PC-9 (cell line): ENCODE measurements around the gene CENPP. TPM values are rescaled to one million over a fixed set of nuclear protein-coding genes. Genes with fewer than 3 reads are reported as not detected.

ENCODE experiments used
- BruUV-seq: library from RNA; stranded (reverse); fragments of 400-500 nt; replicated peaks from 2 replicates; lab custom pipeline; 2021; lab: Mats Ljungman, UMichigan
- CTCF ChIA-PET: fragments of 300-600 bp; sonication (Branson Sonifier 250); formaldehyde crosslinking; loops from one replicate; lab custom pipeline; 2022; ENCODE audit warnings: antibody characterized with exemption; lab: Charles Lee
- POLR2A ChIA-PET: fragments of 300-600 bp; sonication (Branson Sonifier 250); formaldehyde crosslinking; loops from one replicate; lab custom pipeline; 2022; ENCODE audit warnings: antibody characterized with exemption; ENCODE audit not compliant: unreplicated experiment; lab: Charles Lee
- DNase-seq, 2 experiments: peaks; one replicate each; pipeline versions ENCODE4 v3.0.0 to v3.0.0-alpha.2; 2015 to 2022; ENCODE audit warnings: mixed read lengths in 1 of 2
- H2AFZ ChIP-seq: fragments of 200-600 bp; sonication (generic); 2 replicates; pipeline ENCODE4 v1.8.1; 2017; ENCODE audit warnings: antibody characterized with exemption
- H3F3A ChIP-seq: fragments of 200-600 bp; sonication (generic); 2 replicates; pipeline ENCODE4 v1.8.1; 2017; ENCODE audit warnings: antibody characterized with exemption, mild to moderate bottlenecking, low read depth; ENCODE audit not compliant: insufficient read depth
- H3K27ac ChIP-seq: fragments of 200-600 bp; sonication (generic); 2 replicates; pipeline ENCODE4 v1.6.1; 2016; ENCODE audit warnings: mixed run types
- H3K27me3 ChIP-seq: fragments of 200-600 bp; sonication (generic); 2 replicates; pipeline ENCODE4 v1.6.1; 2016; ENCODE audit warnings: low read depth, mixed run types; ENCODE audit not compliant: insufficient read depth
- H3K36me3 ChIP-seq: fragments of 200-600 bp; sonication (generic); 2 replicates; pipeline ENCODE4 v1.6.1; 2016; ENCODE audit warnings: low read depth, mixed run types
- H3K4me1 ChIP-seq: fragments of 200-600 bp; sonication (generic); replicated peaks from 2 replicates; pipeline ENCODE4 v1.6.1; 2016; ENCODE audit warnings: mixed run types; ENCODE audit not compliant: insufficient read depth
- H3K4me2 ChIP-seq: fragments of 200-600 bp; sonication (generic); 2 replicates; pipeline ENCODE4 v1.6.1; 2017; ENCODE audit warnings: mixed run types
- H3K4me3 ChIP-seq: fragments of 200-600 bp; sonication (generic); 2 replicates; pipeline ENCODE4 v1.6.1; 2016; ENCODE audit warnings: mixed run types
- H3K79me2 ChIP-seq: fragments of 200-600 bp; sonication (generic); 2 replicates; pipeline ENCODE4 v1.6.1; 2017; ENCODE audit warnings: low read depth, mixed run types
- H3K9me2 ChIP-seq: fragments of 200-600 bp; sonication (generic); 2 replicates; pipeline ENCODE4 v1.8.1; 2017; ENCODE audit warnings: mild to moderate bottlenecking; ENCODE audit not compliant: insufficient read depth
- H3K9me3 ChIP-seq: fragments of 200-600 bp; sonication (generic); 2 replicates; pipeline ENCODE4 v1.8.1; 2016; ENCODE audit warnings: low read depth; ENCODE audit not compliant: insufficient read depth
- H4K20me1 ChIP-seq: fragments of 200-600 bp; sonication (generic); 2 replicates; pipeline ENCODE4 v1.8.1; 2017; ENCODE audit not compliant: insufficient read depth
- EZH2 ChIP-seq: fragments of 200-600 bp; sonication (generic); IDR thresholded peaks from 2 replicates; pipeline ENCODE4 v1.8.0; 2017; ENCODE audit warnings: antibody characterized with exemption, low read depth
- intact Hi-C: fragments of 100-400 bp; cut with micrococcal nuclease; formaldehyde crosslinking; loops from one replicate; pipeline ENCODE4 v1.10.0; 2022; ENCODE audit not compliant: unreplicated experiment
- total RNA-seq: library from RNA; stranded (reverse); gene quantifications from 2 replicates; pipeline ENCODE4 v1.2.3, GENCODE V29; 2021
- TF ChIP-seq, protein P1 (sequence below): fragments of 200-600 bp; sonication (generic); conservative IDR thresholded peaks from 2 replicates; pipeline ENCODE4 v1.6.1; 2017; ENCODE audit warnings: mixed run types, antibody characterized with exemption, mild to moderate bottlenecking, moderate library complexity

The CENPP gene
- total RNA-seq, 1 experiment from 2014 or later, result 10.0 TPM

DNA sequence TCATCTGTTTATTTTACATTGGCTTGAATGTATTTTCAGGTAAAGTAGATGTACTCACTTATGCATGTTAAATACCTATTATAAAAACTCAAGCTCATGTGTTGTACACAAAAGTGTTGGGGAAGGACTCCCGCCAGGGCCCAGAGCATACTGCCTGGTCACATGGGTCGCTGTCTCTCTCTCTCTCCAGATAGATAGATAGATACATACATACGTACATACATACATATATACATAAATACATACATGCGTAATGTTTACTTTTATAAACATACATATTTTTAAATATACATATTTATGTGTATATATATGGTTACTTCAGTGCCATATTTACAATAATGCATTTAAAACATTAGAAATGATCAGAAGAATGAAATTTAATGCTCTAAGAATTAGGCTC lies 131.8 kb downstream of the CENPP start:
- Histone ChIP-seq H3F3A (no peaks in the 10 kb centered on the region), H3K4me2 (no peak overlapping the region), H2AFZ (no peak overlapping the region), H3K36me3 (no peaks in the 10 kb centered on the region), H3K9me3 (no peaks in the 10 kb centered on the region), H3K27ac (no peak overlapping the region), H3K4me3 (no peak overlapping the region), H3K9me2 (no peaks in the 10 kb centered on the region), H3K4me1 (no peaks in the 10 kb centered on the region), H3K79me2 (no peaks in the 10 kb centered on the region), H3K27me3 (no peaks in the 10 kb centered on the region), H4K20me1 (no peaks in the 10 kb centered on the region)
- no peak for DNase-seq
- intact Hi-C loops, result no loop called here
- BruUV-seq, result no TSS peak
- ChIA-PET CTCF (no interaction called here), POLR2A (no interaction called here)
- no peak for TF ChIP-seq EZH2
- TF ChIP-seq, protein P1, sequence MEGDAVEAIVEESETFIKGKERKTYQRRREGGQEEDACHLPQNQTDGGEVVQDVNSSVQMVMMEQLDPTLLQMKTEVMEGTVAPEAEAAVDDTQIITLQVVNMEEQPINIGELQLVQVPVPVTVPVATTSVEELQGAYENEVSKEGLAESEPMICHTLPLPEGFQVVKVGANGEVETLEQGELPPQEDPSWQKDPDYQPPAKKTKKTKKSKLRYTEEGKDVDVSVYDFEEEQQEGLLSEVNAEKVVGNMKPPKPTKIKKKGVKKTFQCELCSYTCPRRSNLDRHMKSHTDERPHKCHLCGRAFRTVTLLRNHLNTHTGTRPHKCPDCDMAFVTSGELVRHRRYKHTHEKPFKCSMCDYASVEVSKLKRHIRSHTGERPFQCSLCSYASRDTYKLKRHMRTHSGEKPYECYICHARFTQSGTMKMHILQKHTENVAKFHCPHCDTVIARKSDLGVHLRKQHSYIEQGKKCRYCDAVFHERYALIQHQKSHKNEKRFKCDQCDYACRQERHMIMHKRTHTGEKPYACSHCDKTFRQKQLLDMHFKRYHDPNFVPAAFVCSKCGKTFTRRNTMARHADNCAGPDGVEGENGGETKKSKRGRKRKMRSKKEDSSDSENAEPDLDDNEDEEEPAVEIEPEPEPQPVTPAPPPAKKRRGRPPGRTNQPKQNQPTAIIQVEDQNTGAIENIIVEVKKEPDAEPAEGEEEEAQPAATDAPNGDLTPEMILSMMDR, result no peak

DNA sequence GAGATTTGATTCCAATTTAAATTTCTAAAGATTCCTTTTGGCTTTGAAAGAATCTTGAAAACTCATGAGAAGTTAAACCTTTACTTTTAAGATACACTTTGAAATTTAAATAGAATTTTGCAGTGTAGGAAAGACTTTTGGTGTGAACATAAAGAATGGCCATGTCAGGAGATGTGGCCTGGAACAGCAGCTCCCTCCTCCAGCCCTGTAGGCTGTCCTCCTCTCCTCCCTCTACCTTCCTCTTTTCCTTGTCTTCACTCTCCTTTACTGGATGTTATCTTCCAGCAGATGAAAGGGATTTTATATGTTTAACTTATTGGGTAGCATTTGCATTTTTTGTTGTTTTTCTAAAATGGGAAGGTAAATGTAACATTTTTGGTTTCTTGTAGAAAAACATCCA lies 137.6 kb downstream of the CENPP start:
- Histone ChIP-seq H3K27ac (no peak overlapping the region), H3K4me1 (no peaks in the 10 kb centered on the region), H3K4me2 (no peak overlapping the region), H3K9me2 (no peaks in the 10 kb centered on the region), H3K79me2 (no peaks in the 10 kb centered on the region), H3K4me3 (no peak overlapping the region), H3K9me3 (no peaks in the 10 kb centered on the region), H3K27me3 (no peaks in the 10 kb centered on the region), H3F3A (no peaks in the 10 kb centered on the region), H4K20me1 (no peaks in the 10 kb centered on the region), H2AFZ (no peak overlapping the region), H3K36me3 (no peaks in the 10 kb centered on the region)
- ChIA-PET POLR2A (no interaction called here), CTCF (interaction anchor here (0.5 kb wide), 1 partner anchor 39 kb away, joined by 6 read pairs; no protein-coding TSS in a partner anchor)
- intact Hi-C loops, result no loop called here
- DNase-seq, result no peak
- TF ChIP-seq EZH2, result no peak
- no TSS peak for BruUV-seq

DNA sequence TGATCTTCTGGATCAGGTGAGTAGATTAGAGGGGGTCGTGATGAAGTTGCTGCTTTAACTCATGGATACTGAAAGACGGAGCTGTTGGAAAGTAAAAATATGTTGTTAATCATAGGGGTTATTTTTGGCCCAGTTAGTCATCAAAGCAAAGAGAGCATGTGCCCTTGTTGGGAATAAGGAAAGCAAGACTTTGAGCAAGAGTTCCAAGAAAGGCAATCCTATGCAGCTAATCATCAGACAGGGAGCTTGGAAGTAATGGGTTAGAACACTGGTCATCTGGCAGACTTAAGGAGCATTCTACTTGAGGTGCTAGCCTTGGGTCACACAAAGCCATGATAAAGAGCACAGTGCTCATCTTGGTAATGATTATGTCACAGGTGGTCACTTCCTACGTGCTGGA lies 138.2 kb downstream of the CENPP start:
- Histone ChIP-seq H3K4me2 (no peak overlapping the region), H2AFZ (no peak overlapping the region), H4K20me1 (no peaks in the 10 kb centered on the region), H3K79me2 (no peaks in the 10 kb centered on the region), H3K9me3 (no peaks in the 10 kb centered on the region), H3K9me2 (no peaks in the 10 kb centered on the region), H3K36me3 (no peaks in the 10 kb centered on the region), H3K27ac (no peak overlapping the region), H3K27me3 (no peaks in the 10 kb centered on the region), H3K4me1 (no peaks in the 10 kb centered on the region), H3F3A (no peaks in the 10 kb centered on the region), H3K4me3 (no peak overlapping the region)
- ChIA-PET CTCF (interaction anchor here (0.5 kb wide), 1 partner anchor 38 kb away, joined by 6 read pairs; no protein-coding TSS in a partner anchor), POLR2A (no interaction called here)
- DNase-seq, result no peak
- TF ChIP-seq, protein P1, result no peak
- no peak for TF ChIP-seq EZH2
- BruUV-seq, result no TSS peak
- intact Hi-C loops, result no loop called here

DNA sequence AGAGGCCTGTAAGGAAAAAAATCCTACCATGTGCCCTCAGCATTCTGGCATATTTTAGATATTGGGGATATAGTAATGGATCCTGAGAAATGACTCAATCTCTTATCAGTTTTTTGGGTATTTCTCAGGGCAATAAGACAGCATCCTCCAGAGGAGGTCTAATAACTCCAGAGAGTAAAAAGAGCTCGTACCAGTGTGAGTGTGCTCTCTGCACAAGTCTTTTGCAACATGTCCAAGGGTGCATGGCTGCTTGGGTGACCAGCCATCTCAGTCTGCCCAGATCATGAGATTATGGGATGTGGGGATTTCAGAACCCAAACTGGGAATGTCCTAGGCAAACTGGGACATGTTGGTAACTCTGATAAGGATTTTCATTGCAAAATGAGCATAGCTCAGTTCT lies 141.3 kb downstream of the CENPP start:
- Histone ChIP-seq H3K9me2 (no peaks in the 10 kb centered on the region), H3F3A (no peaks in the 10 kb centered on the region), H3K27me3 (no peaks in the 10 kb centered on the region), H3K27ac (no peak overlapping the region), H2AFZ (no peak overlapping the region), H4K20me1 (no peaks in the 10 kb centered on the region), H3K4me3 (no peak overlapping the region), H3K4me1 (no peaks in the 10 kb centered on the region), H3K79me2 (no peaks in the 10 kb centered on the region), H3K9me3 (no peaks in the 10 kb centered on the region), H3K36me3 (no peaks in the 10 kb centered on the region), H3K4me2 (no peak overlapping the region)
- ChIA-PET CTCF (no interaction called here), POLR2A (no interaction called here)
- DNase-seq, result no peak
- no peak for TF ChIP-seq EZH2
- TF ChIP-seq, protein P1, result no peak
- intact Hi-C loops, result no loop called here
- BruUV-seq, result no TSS peak
